ENCODE measurements around the gene ZNF280B.
"Not testable (repeated sequence)": the region's sequence is repeated elsewhere in the genome, so short reads cannot be mapped to it uniquely, and the experiment has no call there.

The ZNF280B gene

GRCh38 chr22:22463855-22464540, 44.5 kb downstream of the ZNF280B start:
- peak; percentile 65 for DNase-seq (ENCODE audit: low spot score)

- DNase-seq (ENCODE audit: low spot score): no peak
These were observed 45.6 kb downstream of the ZNF280B start for GRCh38 chr22:22462813-22463567.

- no peak for DNase-seq (ENCODE audit: low spot score)
These were observed 47.0 kb downstream of the ZNF280B start for GRCh38 chr22:22461583-22461982.

- no peak for DNase-seq (ENCODE audit: low spot score)
These were observed 47.4 kb downstream of the ZNF280B start for GRCh38 chr22:22461111-22461510.

- DNase-seq (ENCODE audit: low spot score): peak; percentile 9
These were observed 47.9 kb downstream of the ZNF280B start for GRCh38 chr22:22460635-22461034.

- no peak for DNase-seq (ENCODE audit: low spot score)
These were observed 48.5 kb downstream of the ZNF280B start for GRCh38 chr22:22460060-22460459.

GRCh38 chr22:22458896-22459588, 49.5 kb downstream of the ZNF280B start:
- no peak for DNase-seq (ENCODE audit: low spot score)

- no peak for DNase-seq (ENCODE audit: low spot score)
These were observed 50.2 kb downstream of the ZNF280B start for GRCh38 chr22:22458387-22458786.

GRCh38 chr22:22454997-22455396, 53.5 kb downstream of the ZNF280B start:
- DNase-seq (ENCODE audit: low spot score): no peak

- no peak for DNase-seq (ENCODE audit: low spot score)
These were observed 55.4 kb downstream of the ZNF280B start for GRCh38 chr22:22452996-22453686.

- no peak for DNase-seq (ENCODE audit: low spot score)
These were observed 56.3 kb downstream of the ZNF280B start for GRCh38 chr22:22452211-22452610.

- no peak for DNase-seq (ENCODE audit: low spot score)
These were observed 58.2 kb downstream of the ZNF280B start for GRCh38 chr22:22450343-22450839.

- DNase-seq (ENCODE audit: low spot score): no peak
These were observed 58.7 kb downstream of the ZNF280B start for GRCh38 chr22:22449819-22450218.

- DNase-seq (ENCODE audit: low spot score): no peak
These were observed 62.0 kb downstream of the ZNF280B start for GRCh38 chr22:22446517-22446916.

GRCh38 chr22:22444007-22444589, 64.4 kb downstream of the ZNF280B start:
- DNase-seq (ENCODE audit: low spot score): not testable (repeated sequence)

- DNase-seq (ENCODE audit: low spot score): no peak
These were observed 65.4 kb downstream of the ZNF280B start for GRCh38 chr22:22442928-22443709.

GRCh38 chr22:22441626-22442025, 66.9 kb downstream of the ZNF280B start:
- not testable (repeated sequence) for DNase-seq (ENCODE audit: low spot score)

- no peak for DNase-seq (ENCODE audit: low spot score)
These were observed 68.4 kb downstream of the ZNF280B start for GRCh38 chr22:22440188-22440587.

All from CD4-positive, alpha-beta T cell treated with Interleukin-2 at 100 ng/mL for 4 hours (primary cell).